Adrenal gland (tissue), 12 donors: ENCODE measurements around the gene MBOAT1. TPM values are rescaled to one million over a fixed set of nuclear protein-coding genes. Genes with fewer than 3 reads are reported as not detected.

Source experiments
- DNase-seq, 7 donors: peaks; one replicate each; pipeline ENCODE4 v3.0.0-alpha.2; 2019 to 2020
- H3K27ac ChIP-seq, 5 donors: fragments of 200-600 bp; sonication (generic) in 4 of 5; 1 replicate in 3 of 5; 2 replicates in 2 of 5; pipeline versions ENCODE4 v1.5.1 to v1.8.0; 2016 to 2020; ENCODE audit warnings: mild to moderate bottlenecking in 1 of 5
- H3K27me3 ChIP-seq: fragments of 200-600 bp; 2 replicates; pipeline ENCODE4 v1.8.0; 2021
- H3K36me3 ChIP-seq, 2 donors: fragments of 200-600 bp; replicated peaks in 1 of 2; 1 replicate in 1 of 2; 2 replicates in 1 of 2; pipeline versions ENCODE4 v1.5.1 to v1.8.0; 2018 to 2022
- H3K4me1 ChIP-seq, 2 donors: fragments of 200-600 bp; replicated peaks in 1 of 2; 1 replicate in 1 of 2; 2 replicates in 1 of 2; pipeline versions ENCODE4 v1.5.1 to v1.8.0; 2018 to 2021
- H3K4me3 ChIP-seq, 4 donors: fragments of 200-600 bp; sonication (generic) in 3 of 4; one replicate each; pipeline ENCODE4 v1.5.1; 2016 to 2018
- H3K9me3 ChIP-seq, 3 donors: fragments of 200-600 bp; sonication (generic) in 1 of 3; replicated peaks in 1 of 3; 1 replicate in 2 of 3; 2 replicates in 1 of 3; pipeline versions ENCODE4 v1.5.1 to v1.8.0; 2016 to 2021
- CTCF ChIP-seq, 6 experiments: fragments of 450-650 bp in 4 of 6; fragments of 200-600 bp in 2 of 6; sonication (generic) in 1 of 6; IDR thresholded peaks; 1 replicate in 5 of 6; 2 replicates in 1 of 6; pipeline versions ENCODE4 v1.5.1 to v1.8.0; 2016 to 2021; ENCODE audit warnings: antibody characterized with exemption in 6 of 6, mild to moderate bottlenecking in 2 of 6, moderate library complexity in 1 of 6
- POLR2A ChIP-seq, 2 donors: fragments of 450-650 bp; IDR thresholded peaks; one replicate each; pipeline ENCODE4 v1.6.1; 2017; ENCODE audit warnings: antibody characterized with exemption in 2 of 2, mild to moderate bottlenecking in 2 of 2, moderate library complexity in 1 of 2
- WGBS, 4 donors: extraction: QIAGEN DNeasy Blood & Tissue Kit in 2 of 4; methylation state at CpG; one replicate each; pipeline versions ENCODE4 v1.1.5 to v1.1.7; 2013 to 2017; 5-methylcytosine and 5-hydroxymethylcytosine counted together
- intact Hi-C, 2 donors: fragments of 100-400 bp; cut with DNase I; formaldehyde crosslinking; loops; one replicate each; pipeline versions ENCODE4 v1.14.1 to v1.15.0; 2022 to 2023
- polyA plus RNA-seq, 3 donors: library from polyadenylated mRNA; stranded (reverse); fragments of 200-250 nt in 2 of 3; fragments of 350-450 nt in 1 of 3; fragmentation: Illumina TruSeq in 1 of 3; extraction: RNeasy Lipid Tissue Mini Kit (QIAGEN cat#74804) in 1 of 3; gene quantifications; one replicate each; pipeline ENCODE4 v1.2.3, GENCODE V29; 2013 to 2014
- total RNA-seq, 9 donors: library from RNA; depleted of rRNA in 4 of 9; stranded (reverse); fragments of >200 nt in 4 of 9; fragments of 120-200 nt in 1 of 9; fragmentation: NEBNext Ultra II Directional in 1 of 9; extraction: Animal tissue kit (Norgen Biotek cat#: 25700) in 1 of 9; gene quantifications; one replicate each; pipeline versions ENCODE4 v1.1.0 to v1.2.4, GENCODE V29; 2013 to 2023
- donor health status: healthy with polysubstance abuse.
- donor health status: Bipolar disorder and iron deficiency.
- donor health status: DM: yes; HTN: yes; CAD: no.
- donor health status: DM: no; HTN: no; CAD: no.
- donor health status: DM: no; HTN: no; CAD: no.
- donor health status: DM: yes; HTN: yes; CAD: no.

MBOAT1 gene
- total and polyA plus RNA-seq, 12 donors: 1.5 to 18.9 (median 7.4) TPM

- Histone ChIP-seq H3K36me3 (no peaks in the 10 kb centered on the region), H3K4me1 (no peaks in the 10 kb centered on the region), H3K27ac (no peak overlapping the region), H3K4me3 (no peak overlapping the region), H3K27me3 (no peaks in the 10 kb centered on the region), H3K9me3 (no peaks in the 10 kb centered on the region)
- no peak for DNase-seq
- WGBS, 4 donors: 89 to 95% (median 92%) methylated on average over 4 of the region's 4 CpGs
- TF ChIP-seq CTCF (IDR thresholded peaks at IDR 0.05): no peak
- TF ChIP-seq POLR2A (IDR thresholded peaks at IDR 0.05): no peak
- intact Hi-C loops: no loop called here
Measured at GRCh38 chr6:20158676-20159075, 53.6 kb downstream of the MBOAT1 start.

GRCh38 chr6:20156824-20157223 is 55.4 kb downstream of the MBOAT1 start:
- Histone ChIP-seq H3K9me3 (no peaks in the 10 kb centered on the region), H3K4me3 (no peak overlapping the region), H3K36me3 (no peaks in the 10 kb centered on the region), H3K27me3 (no peaks in the 10 kb centered on the region), H3K27ac (no peak overlapping the region), H3K4me1 (no peaks in the 10 kb centered on the region)
- intact Hi-C loops: no loop called here
- 85 to 96% (median 88%) methylated on average over 2 of the region's 2 CpGs for WGBS, 4 donors
- no peak for DNase-seq
- TF ChIP-seq CTCF (IDR thresholded peaks at IDR 0.05): no peak
- no peak for TF ChIP-seq POLR2A (IDR thresholded peaks at IDR 0.05)

DNA sequence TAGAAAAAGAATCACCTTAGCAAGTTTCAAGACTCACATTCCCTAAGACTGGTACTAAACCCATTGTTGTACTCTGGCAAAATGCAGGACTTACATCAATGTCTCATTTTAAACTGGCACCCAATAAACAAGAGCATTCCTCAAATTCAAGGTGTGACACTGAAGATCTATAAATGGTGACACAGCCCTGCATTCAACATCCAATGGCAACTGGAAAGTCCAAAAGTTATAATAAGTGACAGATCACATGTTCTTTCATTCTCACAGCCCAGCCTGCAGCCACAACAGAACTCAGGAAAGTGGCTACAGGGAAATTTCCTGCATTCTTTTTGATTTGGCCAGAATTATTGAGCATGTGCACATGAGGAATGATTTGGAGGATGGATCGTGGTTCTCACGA is 57.5 kb downstream of the MBOAT1 start:
- Histone ChIP-seq H3K4me3 (no peak overlapping the region), H3K27me3 (no peaks in the 10 kb centered on the region), H3K9me3 (no peaks in the 10 kb centered on the region), H3K27ac (no peak overlapping the region), H3K36me3 (no peaks in the 10 kb centered on the region), H3K4me1 (no peaks in the 10 kb centered on the region)
- DNase-seq: no peak
- TF ChIP-seq CTCF (IDR thresholded peaks at IDR 0.05): no peak
- no peak for TF ChIP-seq POLR2A (IDR thresholded peaks at IDR 0.05)
- WGBS, 4 donors: 88 to 100% (median 95%) methylated on average over 2 of the region's 2 CpGs
- intact Hi-C loops: no loop called here

- Histone ChIP-seq H3K4me3 (no peak overlapping the region), H3K27ac (no peak overlapping the region)
- no peak for TF ChIP-seq POLR2A (IDR thresholded peaks at IDR 0.05)
- no peak for TF ChIP-seq CTCF (IDR thresholded peaks at IDR 0.05)
Measured at GRCh38 chr6:20153194-20153593, 59.1 kb downstream of the MBOAT1 start.

More at GRCh38 chr6:20153194-20153593, 59.1 kb downstream of the MBOAT1 start:
- Histone ChIP-seq H3K4me1 (no peaks in the 10 kb centered on the region), H3K27me3 (no peaks in the 10 kb centered on the region), H3K36me3 (no peaks in the 10 kb centered on the region), H3K9me3 (no peaks in the 10 kb centered on the region)
- DNase-seq: no peak
- WGBS, 4 donors: 91 to 94% (median 93%) methylated on average over 3 of the region's 3 CpGs
- intact Hi-C loops: no loop called here
